Measurements from ENCODE around the gene KLHDC1. TPM values are rescaled to one million over a fixed set of nuclear protein-coding genes. Genes with fewer than 3 reads are reported as not detected.
A peak's percentile ranks its signal among the peaks of the same experiment; 100 is the strongest.

The KLHDC1 gene
- total RNA-seq, 4 donors from 2014 or later, result 1.7 to 19.9 (median 3.5) TPM

- no peak overlapping the region for H3K4me3 ChIP-seq
- no peak overlapping the region for H3K27ac ChIP-seq
- H3K9me3 ChIP-seq, result no peaks in the 10 kb centered on the region
- no peaks in the 10 kb centered on the region for H3K36me3 ChIP-seq
- H3K27me3 ChIP-seq, result no peaks in the 10 kb centered on the region
- DNase-seq (ENCODE audit: low spot score in 2 of 2), result no peak
- no peaks in the 10 kb centered on the region for H3K4me1 ChIP-seq
- TF ChIP-seq CTCF (IDR thresholded peaks at IDR 0.05) (no peak), EP300 (IDR thresholded peaks at IDR 0.05) (no peak), POLR2AphosphoS5 (IDR thresholded peaks at IDR 0.05) (no peak), POLR2A (IDR thresholded peaks at IDR 0.05) (no peak)
These were observed 22.4 kb upstream of the KLHDC1 start for GRCh38 chr14:49670475-49670874.

GRCh38 chr14:49673586-49673985, 19.3 kb upstream of the KLHDC1 start:
- no peaks in the 10 kb centered on the region for H3K9me3 ChIP-seq
- no peaks in the 10 kb centered on the region for H3K27me3 ChIP-seq
- H3K36me3 ChIP-seq, result no peaks in the 10 kb centered on the region
- no peak for TF ChIP-seq POLR2A (IDR thresholded peaks at IDR 0.05)
- TF ChIP-seq CTCF (IDR thresholded peaks at IDR 0.05), result no peak
- no peak for TF ChIP-seq POLR2AphosphoS5 (IDR thresholded peaks at IDR 0.05)
- TF ChIP-seq EP300 (IDR thresholded peaks at IDR 0.05), result no peak
- WGBS, result 97% methylated on average over 2 of the region's 2 CpGs
- H3K27ac ChIP-seq, result no peak overlapping the region
- no peaks in the 10 kb centered on the region for H3K4me1 ChIP-seq
- DNase-seq (ENCODE audit: low spot score in 2 of 2), result no peak
- no peak overlapping the region for H3K4me3 ChIP-seq

- Histone ChIP-seq H3K36me3 (no peaks in the 10 kb centered on the region), H3K27ac (no peak overlapping the region), H3K4me1 (no peaks in the 10 kb centered on the region), H3K4me3 (no peak overlapping the region), H3K27me3 (no peaks in the 10 kb centered on the region), H3K9me3 (no peaks in the 10 kb centered on the region)
- no peak for TF ChIP-seq EP300 (IDR thresholded peaks at IDR 0.05)
- no peak for TF ChIP-seq POLR2AphosphoS5 (IDR thresholded peaks at IDR 0.05)
- peak in 1 of 2 donors; percentile 38 for DNase-seq (ENCODE audit: low spot score in 2 of 2)
- WGBS, result 99% methylated on average over 4 of the region's 4 CpGs
These were observed 15.3 kb upstream of the KLHDC1 start for GRCh38 chr14:49677643-49678042.

GRCh38 chr14:49679271-49679670, 13.6 kb upstream of the KLHDC1 start:
- no peak for TF ChIP-seq CTCF (IDR thresholded peaks at IDR 0.05)
- TF ChIP-seq EP300 (IDR thresholded peaks at IDR 0.05), result no peak
- TF ChIP-seq POLR2AphosphoS5 (IDR thresholded peaks at IDR 0.05), result no peak
- no peak for TF ChIP-seq POLR2A (IDR thresholded peaks at IDR 0.05)
- Histone ChIP-seq H3K27me3 (no peaks in the 10 kb centered on the region), H3K36me3 (no peaks in the 10 kb centered on the region), H3K9me3 (no peaks in the 10 kb centered on the region), H3K27ac (no peak overlapping the region), H3K4me3 (no peak overlapping the region), H3K4me1 (no peaks in the 10 kb centered on the region)
- WGBS, result 41% methylated on average over 2 of the region's 2 CpGs
- DNase-seq (ENCODE audit: low spot score in 2 of 2), result no peak

GRCh38 chr14:49686425-49686824, 6.5 kb upstream of the KLHDC1 start:
- TF ChIP-seq POLR2A (IDR thresholded peaks at IDR 0.05) (no peak), EP300 (IDR thresholded peaks at IDR 0.05) (no peak), CTCF (IDR thresholded peaks at IDR 0.05) (no peak), POLR2AphosphoS5 (IDR thresholded peaks at IDR 0.05) (no peak)
- Histone ChIP-seq H3K9me3 (no peaks in the 10 kb centered on the region), H3K36me3 (no peaks in the 10 kb centered on the region), H3K4me1 (peaks cover 16% of the 10 kb centered on the region), H3K27me3 (no peaks in the 10 kb centered on the region), H3K4me3 (no peak overlapping the region), H3K27ac (no peak overlapping the region)
- DNase-seq (ENCODE audit: low spot score in 2 of 2), result no peak
- WGBS, result 91% methylated on average over 4 of the region's 4 CpGs

Data from suprapubic skin (tissue), 4 donors.